NCI-H345 treated with DMSO at 0.1 percent for 48 hours (cell line): ENCODE results near the gene STX7.

Source experiments
- DNase-seq: peaks from one replicate; lab custom pipeline; 2025; ENCODE audit not compliant: unreplicated experiment; lab: John Stamatoyannopoulos, UW

Gene STX7

GRCh38 chr6:132414322-132414721, 98.6 kb downstream of the STX7 start:
- no peak for DNase-seq

GRCh38 chr6:132413499-132413802, 99.5 kb downstream of the STX7 start:
- DNase-seq: no peak

DNA sequence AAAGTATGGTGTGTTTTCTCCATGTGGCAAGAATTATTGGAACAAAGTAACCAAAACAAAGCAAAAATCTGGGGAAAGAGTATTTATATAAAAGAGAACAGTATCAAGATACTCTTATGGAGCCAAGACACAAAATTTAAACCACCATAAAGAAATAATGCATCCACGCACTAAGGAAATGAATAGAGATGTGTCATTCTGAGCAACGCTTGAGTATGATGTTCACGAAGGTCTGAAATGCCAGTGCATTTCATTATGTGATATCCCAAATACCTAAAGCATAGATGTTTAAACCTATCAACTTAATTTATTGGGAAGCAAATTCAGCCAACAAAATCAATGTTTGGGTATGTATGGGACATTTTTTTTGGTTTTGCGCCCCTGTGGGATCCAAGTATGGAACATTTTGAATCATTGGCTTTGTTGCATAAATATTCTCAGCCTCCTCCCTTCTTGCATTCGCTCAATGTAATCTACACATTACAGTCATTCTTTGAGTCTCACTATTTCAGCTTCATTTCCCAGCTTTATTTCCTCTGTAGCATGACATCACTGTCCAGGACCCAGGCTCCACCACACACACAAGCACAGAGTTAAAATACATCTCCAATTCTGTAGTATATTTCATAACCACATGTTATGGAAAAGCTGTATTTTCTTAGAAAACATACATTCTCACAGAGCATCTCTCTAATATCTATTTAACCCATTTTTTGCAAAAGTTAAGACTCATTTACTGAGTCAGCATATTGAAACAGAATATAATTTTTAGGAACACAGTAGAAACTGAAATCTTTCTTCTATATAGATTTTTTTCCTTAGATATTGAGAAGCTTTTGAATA, 100.0 kb downstream of the STX7 start:
- no peak for DNase-seq

DNA sequence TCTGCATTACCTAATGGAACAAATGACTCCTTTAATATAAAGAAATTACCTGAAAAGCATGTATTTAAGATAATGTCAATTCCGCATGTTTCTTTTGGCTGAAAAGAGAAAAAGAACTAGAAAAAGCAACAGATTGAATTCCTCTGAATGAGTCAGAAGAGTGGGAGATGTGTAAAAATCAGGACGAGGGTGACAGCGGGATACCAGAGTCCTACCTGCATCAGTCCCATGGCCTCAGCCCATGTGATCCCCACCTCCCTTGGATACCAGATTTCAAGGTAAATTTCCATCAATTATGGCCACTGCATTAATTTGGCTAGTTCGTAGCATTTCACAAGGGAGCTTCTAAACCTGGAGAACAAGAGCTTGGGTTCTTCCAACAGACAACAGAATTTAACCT, 101.6 kb downstream of the STX7 start:
- no peak for DNase-seq

GRCh38 chr6:132410830-132411229, 102.1 kb downstream of the STX7 start:
- DNase-seq: no peak

DNA sequence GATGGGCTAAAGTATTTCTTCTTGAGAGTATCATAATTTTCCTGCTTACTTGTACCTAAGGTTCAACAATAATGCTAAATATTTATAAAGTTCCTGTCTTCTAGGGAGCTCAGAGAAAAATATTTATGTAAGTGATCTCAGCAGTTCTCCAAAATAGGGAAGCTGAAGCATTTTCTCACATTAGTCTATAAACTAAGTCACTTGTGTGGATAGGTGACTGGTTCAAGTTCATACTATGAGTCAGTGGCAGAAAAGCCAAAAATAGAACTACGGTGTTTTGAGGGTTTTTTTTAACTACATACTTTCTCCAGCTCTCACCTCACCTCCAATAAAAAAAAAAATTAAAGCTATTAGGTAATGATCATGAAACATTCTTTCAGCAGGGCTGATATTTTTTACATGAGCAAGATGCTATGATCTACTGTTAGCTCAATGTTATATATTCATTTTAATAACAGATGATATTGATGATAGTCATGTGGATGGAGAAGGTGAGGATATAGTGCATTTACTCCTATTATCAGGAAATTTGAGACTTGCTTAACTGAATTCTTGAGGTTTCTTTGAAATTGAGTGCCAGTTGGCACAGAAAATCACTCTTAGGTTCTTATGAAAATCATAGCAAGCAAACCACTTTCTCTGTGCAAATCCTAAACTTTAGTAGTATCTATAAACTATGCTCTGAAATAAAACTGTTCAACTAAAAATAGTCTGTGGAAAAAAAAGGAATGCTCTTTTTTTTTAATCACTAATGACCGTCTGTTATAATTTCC, 107.6 kb downstream of the STX7 start:
- DNase-seq: no peak

DNA sequence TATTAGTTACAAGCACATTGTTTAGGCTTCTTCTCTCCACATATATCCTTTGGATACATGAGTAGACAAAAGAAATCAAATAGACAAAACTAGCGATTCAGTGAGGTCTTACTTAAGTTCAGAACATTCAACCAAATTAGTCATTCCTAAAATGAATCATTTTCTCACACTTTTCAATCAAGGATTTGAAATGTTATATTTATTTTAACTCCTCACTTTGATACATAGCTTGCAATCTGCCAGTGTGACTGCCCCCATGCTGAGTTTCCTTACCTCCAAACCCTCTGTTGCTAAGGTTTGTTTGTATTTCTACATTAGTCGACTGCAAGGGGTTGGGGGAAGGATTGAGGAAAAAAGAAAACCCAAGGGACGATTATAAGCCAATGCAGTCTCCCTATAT, 108.2 kb downstream of the STX7 start:
- no peak for DNase-seq

DNA sequence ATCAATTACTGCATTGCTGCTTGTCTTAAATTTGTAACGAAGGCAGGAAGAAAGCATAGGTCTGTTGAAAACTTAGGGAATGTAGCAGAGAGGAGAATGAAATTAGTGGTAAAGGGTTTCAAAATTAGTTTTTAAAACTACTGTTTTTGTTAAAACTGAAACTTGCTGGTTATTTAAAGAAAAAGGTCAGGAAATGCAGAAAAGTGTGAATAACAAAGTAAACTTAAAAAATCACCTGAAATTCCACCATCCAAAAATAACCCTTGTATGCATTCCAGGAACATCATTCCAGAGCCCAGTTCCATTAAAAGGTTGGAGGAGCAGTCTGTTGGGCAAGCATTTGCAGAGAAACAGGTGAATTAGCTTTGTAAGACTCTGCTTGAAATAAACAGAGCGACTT, 108.6 kb downstream of the STX7 start:
- no peak for DNase-seq

DNA sequence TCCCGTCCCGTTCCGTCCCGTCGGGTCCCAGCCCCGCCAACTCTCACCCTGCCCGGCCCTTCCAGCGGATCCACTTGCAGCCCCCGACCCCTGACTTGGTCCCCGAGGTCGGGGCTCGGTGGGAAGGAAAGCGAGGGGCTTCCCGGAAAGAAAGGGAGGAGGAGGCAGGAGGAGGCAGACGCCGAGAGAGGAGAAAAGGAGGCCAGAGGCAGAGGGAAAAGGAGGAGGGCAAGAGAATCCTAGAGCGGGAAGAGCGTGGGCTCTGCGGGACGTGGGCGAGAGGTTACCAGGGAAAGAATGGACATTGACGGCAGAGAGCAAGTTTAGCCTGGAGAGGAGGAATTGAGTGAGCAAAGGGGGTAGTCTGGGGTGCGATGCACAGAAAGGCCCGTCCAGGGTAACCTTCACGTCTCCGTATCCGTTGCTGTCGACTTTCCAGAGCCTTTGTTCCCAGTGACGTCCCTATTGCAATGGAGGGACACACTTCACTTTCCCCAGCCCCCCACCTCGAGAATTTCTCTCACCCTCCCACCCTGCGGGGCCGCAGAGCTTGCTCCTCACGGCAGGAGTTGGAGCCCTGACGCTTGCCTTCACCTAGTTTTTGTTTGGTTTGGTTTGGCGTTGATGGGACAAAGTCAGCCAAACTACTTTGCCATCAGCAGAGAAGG, 111.2 kb downstream of the STX7 start:
- no peak for DNase-seq

GRCh38 chr6:132400883-132401617, 111.9 kb downstream of the STX7 start, which contains the start of gene MOXD1:
Gene MOXD1 (minus strand): TSS chr6:132401475. CDS start chr6:132401426, 49 bp downstream.
- no peak for DNase-seq

DNA sequence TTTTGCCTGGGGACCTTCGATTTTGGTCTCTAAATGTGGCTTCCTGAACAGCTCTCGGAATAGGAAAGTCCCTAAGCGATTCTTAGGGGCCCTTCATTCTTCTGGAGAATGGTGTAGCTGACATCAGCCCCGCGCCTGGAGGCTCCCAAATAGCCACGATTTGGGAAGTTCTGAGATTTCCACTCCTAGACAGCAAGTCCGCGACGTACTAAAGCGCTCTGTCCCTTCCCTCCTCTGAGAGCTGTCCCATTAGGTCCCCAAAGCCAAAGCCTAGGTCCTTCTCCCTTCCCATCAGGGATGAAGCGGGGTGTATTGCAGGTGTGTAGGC, 112.4 kb downstream of the STX7 start:
- DNase-seq: no peak

- DNase-seq: no peak
Measured at GRCh38 chr6:132399376-132400074, 113.4 kb downstream of the STX7 start.
